ENCODE results near the gene BAHCC1.
"Not testable (repeated sequence)": the region's sequence is repeated elsewhere in the genome, so short reads cannot be mapped to it uniquely, and the experiment has no call there.

The BAHCC1 gene

GRCh38 chr17:81413497-81414135, 18.4 kb downstream of the BAHCC1 start:
- no peak for DNase-seq (ENCODE audit: low read depth in 2 of 2)

DNA sequence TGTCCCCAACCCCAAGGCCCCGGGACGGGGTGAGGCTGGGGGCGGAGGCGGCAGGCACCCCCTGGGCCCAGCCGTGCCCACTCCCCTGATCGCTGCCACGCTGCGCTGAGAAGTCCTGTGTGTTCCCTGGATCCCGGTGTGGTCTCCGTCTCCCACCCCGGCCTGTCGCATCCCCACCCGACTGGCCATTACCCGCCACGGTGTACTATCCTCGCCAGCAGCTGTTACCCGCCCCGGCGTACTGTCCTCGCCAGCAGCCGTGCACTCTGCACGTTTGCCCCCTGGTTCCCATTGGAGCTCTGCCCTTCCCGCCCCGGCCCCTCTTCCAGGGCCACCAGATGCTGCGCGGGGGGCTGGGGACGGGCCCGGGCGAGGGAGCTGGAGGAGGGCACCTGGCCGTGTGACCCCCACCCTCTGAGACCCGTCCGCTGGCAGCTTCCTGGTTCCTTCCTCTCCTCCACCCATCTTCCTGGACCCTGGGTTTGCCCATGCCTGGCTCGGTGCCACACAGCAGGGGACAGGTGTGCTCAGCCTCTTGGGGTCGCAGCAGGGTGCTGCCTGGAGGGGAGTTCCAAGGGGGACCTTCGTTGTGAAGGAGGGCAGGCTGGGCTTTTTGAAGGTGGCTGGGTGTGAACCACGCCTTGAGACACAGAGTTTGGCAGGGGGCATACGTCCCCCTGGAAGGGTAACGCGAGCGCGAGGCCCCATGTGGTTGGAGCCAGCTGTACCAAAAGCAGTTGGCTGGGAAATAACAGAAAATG, 19.7 kb downstream of the BAHCC1 start:
- no peak for DNase-seq (ENCODE audit: low read depth in 2 of 2)

- no peak for DNase-seq (ENCODE audit: low read depth in 2 of 2)
These were observed 20.4 kb downstream of the BAHCC1 start for GRCh38 chr17:81415681-81416080.

DNA sequence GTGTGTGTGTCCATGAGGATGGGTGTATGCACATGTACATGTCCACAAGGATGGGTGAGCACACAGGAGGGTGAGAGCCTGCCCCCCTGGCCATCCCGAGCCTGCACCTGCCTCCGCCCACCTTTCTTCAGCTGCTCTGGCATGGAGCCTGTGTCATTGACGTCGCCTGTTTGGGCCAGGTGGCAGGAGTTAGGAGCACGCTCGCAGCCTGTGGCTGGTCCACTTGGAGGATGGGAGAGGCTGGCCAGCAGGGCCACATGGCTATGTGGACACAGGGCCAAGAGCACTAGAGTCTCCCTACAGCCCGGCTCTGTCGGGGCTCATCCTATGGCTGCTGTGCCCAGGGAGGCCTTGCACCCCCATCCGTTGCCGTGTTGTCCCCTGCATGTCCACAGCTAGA, 21.4 kb downstream of the BAHCC1 start:
- DNase-seq (ENCODE audit: low read depth in 2 of 2) = no peak

- no peak for DNase-seq (ENCODE audit: low read depth in 2 of 2)
These were observed 22.0 kb downstream of the BAHCC1 start for GRCh38 chr17:81417049-81417878.

DNA sequence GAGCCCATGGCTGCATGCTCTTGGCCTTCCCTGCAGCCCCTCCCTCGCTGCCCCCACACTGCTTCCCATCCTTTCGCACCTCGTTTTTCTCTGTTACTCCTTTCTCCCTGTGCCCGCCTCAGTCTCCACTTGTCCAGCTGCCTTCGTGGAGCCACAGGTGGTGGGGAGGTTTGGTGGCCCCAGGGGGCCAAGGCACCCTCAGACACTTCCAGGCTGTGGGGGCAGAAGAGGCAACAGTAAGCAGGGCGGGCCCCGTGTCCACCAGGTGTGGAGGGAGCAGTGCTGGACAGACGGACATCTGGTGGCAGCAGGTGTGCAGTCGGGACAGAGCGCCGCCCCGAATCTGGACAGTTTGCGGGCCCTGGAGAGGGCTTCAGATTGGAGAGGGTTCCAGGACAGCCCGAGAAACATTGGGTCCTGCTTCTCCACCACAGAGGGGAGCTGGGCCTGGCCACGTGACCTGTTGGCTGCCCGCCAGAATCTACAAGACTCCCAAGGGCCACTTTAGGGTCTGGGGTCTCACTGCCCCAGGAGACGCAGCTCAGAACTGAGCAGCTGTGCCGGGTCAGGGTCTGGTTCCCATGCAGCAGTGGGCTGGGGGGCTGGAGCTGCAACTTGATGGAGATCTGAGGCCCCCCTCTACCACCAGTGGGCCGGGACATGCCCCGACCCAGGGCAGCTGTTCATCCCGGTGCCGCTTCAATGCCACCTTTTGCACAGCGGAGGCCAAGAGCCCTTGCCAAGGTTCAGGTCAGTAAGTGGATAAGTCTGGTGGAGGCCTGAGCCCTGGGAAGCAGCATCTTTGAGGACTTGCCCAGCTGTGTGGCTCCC, 22.8 kb downstream of the BAHCC1 start:
- no peak for DNase-seq (ENCODE audit: low read depth in 2 of 2)

GRCh38 chr17:81418710-81419318, 23.6 kb downstream of the BAHCC1 start:
- DNase-seq (ENCODE audit: low read depth in 2 of 2) = no peak

DNA sequence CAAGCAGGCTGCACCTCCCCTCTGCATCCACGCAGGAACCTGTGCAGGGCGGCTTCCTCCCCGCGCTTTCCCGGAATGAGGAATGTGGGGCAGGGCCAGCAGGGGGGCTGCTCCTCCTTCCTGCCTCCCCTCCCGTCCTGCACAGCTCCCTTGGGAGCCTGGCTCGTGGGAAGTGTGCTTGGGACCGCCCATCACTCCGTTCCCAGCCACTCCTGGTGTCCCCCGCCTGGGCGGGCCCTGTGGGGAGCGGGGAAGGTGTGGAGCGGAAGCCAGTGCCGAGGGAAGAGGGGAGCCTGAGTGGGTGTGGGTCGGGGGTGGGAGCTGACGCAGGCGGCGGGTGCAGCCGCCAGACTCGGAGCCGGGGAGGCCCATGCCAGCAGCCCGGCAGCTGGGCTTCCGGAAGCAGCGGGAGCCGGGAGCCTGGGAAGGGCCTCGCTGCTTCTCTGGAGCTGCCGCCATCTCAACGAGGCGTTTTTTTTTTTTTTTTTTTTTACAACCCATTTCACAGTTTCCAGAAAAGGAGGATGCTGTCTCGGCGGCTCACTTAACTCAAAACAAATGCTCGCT, 24.1 kb downstream of the BAHCC1 start:
- no peak for DNase-seq (ENCODE audit: low read depth in 2 of 2)

- no peak for DNase-seq (ENCODE audit: low read depth in 2 of 2)
These were observed 24.9 kb downstream of the BAHCC1 start for GRCh38 chr17:81419886-81420768.

DNA sequence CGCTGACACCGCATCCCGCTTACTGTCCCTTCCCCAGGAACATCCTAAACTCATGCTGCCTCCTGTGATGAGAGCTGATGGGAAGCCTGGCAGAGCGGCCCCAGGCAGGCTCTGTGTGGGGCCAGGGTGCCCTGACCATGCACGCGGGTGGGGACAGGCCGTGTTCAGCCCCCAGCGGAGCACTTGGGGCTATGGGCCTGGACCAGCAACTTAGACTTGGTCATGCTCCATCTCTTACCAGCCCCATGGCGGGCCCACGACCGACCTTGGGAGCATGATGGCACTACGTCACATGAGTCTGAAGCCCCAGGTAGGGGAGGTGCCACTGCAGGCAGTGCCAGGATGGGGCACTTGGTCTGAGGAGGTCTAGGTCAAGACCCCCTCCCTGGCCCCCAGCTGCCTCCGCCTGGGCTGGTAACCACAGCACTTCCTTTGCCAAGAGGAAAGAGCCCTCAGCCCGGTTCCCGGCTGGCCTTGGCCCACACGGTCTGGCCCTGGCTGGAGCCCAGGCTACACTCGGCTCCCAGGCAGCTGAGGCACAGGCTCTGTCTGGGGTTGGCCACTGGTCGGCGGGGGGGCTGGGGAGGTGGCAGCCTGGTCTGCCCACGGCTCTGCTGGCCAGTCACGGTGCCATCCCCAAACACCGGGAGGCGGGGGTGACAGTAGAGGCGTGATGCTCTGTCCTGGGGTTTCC, 25.7 kb downstream of the BAHCC1 start:
- DNase-seq (ENCODE audit: low read depth in 2 of 2) = no peak

DNA sequence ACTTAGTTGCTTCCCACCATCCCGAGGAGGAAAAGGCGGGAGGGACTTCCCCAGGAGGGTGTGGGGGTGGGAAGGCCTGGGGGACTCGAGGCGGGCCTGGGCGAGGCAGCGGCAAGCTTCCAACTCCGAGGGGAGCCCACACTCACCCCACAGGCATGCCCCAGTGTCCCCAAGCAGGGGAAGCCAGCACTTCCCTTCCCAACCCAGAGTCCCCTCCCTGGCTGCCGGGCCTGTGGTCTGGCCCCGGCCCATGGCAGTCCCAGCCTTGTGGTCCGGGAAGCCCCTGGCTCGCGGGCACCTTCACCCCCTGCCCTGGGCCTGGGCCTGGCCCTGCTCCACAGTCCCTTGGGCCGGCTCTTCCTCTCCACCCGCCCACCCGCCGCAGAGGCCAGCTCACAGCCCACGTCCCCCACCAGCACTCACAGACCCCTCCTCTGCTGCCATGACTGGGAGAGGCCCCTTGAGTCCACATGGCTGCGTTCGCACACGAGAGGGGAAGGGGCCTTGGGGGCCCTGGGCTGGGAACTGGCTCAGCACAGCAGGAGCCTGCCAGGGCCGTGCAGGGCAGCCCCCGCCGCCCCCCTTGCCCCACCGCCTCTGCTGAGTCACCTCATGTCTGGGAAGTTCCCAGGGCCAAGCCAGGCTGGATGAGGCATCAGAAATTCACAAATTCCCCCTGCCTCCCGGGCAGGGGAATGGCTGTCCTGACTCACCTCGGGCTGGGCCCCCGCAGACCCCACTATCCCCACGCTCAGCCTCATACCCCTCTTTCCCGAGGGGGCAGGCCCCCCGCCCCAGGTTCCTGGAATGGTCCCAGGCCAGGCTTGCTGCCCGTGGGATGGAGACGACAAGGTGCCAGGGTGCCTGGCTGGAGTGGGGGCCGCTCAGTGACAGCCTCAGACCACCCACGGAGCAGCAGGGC, 27.8 kb downstream of the BAHCC1 start:
- DNase-seq (ENCODE audit: low read depth in 2 of 2) = no peak

- DNase-seq (ENCODE audit: low read depth in 2 of 2) = no peak
These were observed 28.4 kb downstream of the BAHCC1 start for GRCh38 chr17:81423698-81424071.

- no peak for DNase-seq (ENCODE audit: low read depth in 2 of 2)
These were observed 29.1 kb downstream of the BAHCC1 start for GRCh38 chr17:81424151-81425017.

DNA sequence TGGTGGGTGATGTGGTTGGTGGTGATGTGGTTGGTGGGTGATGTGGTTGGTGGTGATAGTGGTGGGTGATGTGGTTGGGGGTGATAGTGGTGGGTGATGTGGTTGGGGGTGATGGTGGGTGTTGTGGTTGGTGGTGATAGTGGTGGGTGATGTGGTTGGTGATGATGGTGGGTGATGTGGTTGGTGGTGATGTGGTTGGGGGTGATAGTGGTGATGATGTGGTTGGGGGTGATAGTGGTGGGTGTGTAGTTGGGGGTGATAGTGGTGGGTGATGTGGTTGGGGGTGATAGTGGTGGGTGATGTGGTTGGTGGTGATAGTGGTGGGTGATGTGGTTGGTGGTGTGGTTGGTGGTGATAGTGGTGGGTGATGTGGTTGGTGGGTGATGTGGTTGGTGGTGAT, 29.8 kb downstream of the BAHCC1 start:
- not testable (repeated sequence) for DNase-seq (ENCODE audit: low read depth in 2 of 2)

- not testable (repeated sequence) for DNase-seq (ENCODE audit: low read depth in 2 of 2)
These were observed 30.6 kb downstream of the BAHCC1 start for GRCh38 chr17:81425716-81426392.

GRCh38 chr17:81426393-81427172, 31.3 kb downstream of the BAHCC1 start:
- no peak for DNase-seq (ENCODE audit: low read depth in 2 of 2)
